Caki2 (cell line): ENCODE data around the gene MUC22. TPM values are rescaled to one million over a fixed set of nuclear protein-coding genes. Genes with fewer than 3 reads are reported as not detected.
A peak's percentile ranks its signal among the peaks of the same experiment; 100 is the strongest.
"Not testable (repeated sequence)": the region's sequence is repeated elsewhere in the genome, so short reads cannot be mapped to it uniquely, and the experiment has no call there.

Source experiments
- DNase-seq: peaks from one replicate; pipeline ENCODE4 v3.0.0-alpha.2; 2015; ENCODE audit warnings: low read depth
- in situ Hi-C: cut with HindIII; loops from 2 replicates; pipeline ENCODE4 v1.10.0; 2016; ENCODE audit warnings: low sequenced_read_pairs, low pct_unique_long_range_greater_than_20kb, mixed read lengths
- total RNA-seq: library from RNA; depleted of rRNA; stranded (reverse); fragments of >200 nt; shearing (Covaris generic); gene quantifications from 2 replicates; pipeline ENCODE4 v1.2.3, GENCODE V29; 2014; ENCODE audit warnings: low replicate concordance; rRNA removed

The MUC22 gene
- total RNA-seq, 1 experiment from 2014 or later, result not detected

- no peak for DNase-seq
- in situ Hi-C loops, result no loop called here
Observed at GRCh38 chr6:31060145-31060544, 49.9 kb downstream of the MUC22 start.

- in situ Hi-C loops, result no loop called here
- no peak for DNase-seq
Observed at GRCh38 chr6:31063906-31064435, 53.7 kb downstream of the MUC22 start.

GRCh38 chr6:31065556-31065955 is 55.3 kb downstream of the MUC22 start:
- no peak for DNase-seq
- in situ Hi-C loops, result no loop called here

GRCh38 chr6:31067028-31067427 is 56.8 kb downstream of the MUC22 start:
- in situ Hi-C loops, result not testable (repeated sequence)

GRCh38 chr6:31067891-31068668 is 57.8 kb downstream of the MUC22 start:
- in situ Hi-C loops, result not testable (repeated sequence)

More at GRCh38 chr6:31067028-31067427, 56.8 kb downstream of the MUC22 start:
- not testable (repeated sequence) for DNase-seq

GRCh38 chr6:31068669-31069340 is 58.5 kb downstream of the MUC22 start:
- DNase-seq, result peak; percentile 82
- in situ Hi-C loops, result no loop called here

More at GRCh38 chr6:31067891-31068668, 57.8 kb downstream of the MUC22 start:
- DNase-seq, result not testable (repeated sequence)

- in situ Hi-C loops, result no loop called here
- DNase-seq, result peak; percentile 61
Observed at GRCh38 chr6:31070711-31071197, 60.5 kb downstream of the MUC22 start.

- in situ Hi-C loops, result no loop called here
- no peak for DNase-seq
Observed at GRCh38 chr6:31074401-31074800, 64.1 kb downstream of the MUC22 start.

- in situ Hi-C loops, result no loop called here
- DNase-seq, result no peak
Observed at GRCh38 chr6:31075528-31075927, 65.3 kb downstream of the MUC22 start.

GRCh38 chr6:31076611-31077010 is 66.3 kb downstream of the MUC22 start:
- in situ Hi-C loops, result no loop called here
- no peak for DNase-seq

GRCh38 chr6:31079656-31080261 is 69.5 kb downstream of the MUC22 start:
- DNase-seq, result peak; percentile 65
- in situ Hi-C loops, result no loop called here

GRCh38 chr6:31081872-31082271 is 71.6 kb downstream of the MUC22 start:
- in situ Hi-C loops, result no loop called here
- no peak for DNase-seq

- in situ Hi-C loops, result no loop called here
- no peak for DNase-seq
Observed at GRCh38 chr6:31083742-31084354, 73.6 kb downstream of the MUC22 start.

Other genes with a start within 250 kb of the MUC22 start
- 182 and 197 TPM in 2 replicates for gene DDR1, start 126.0 kb upstream of the MUC22 start, total RNA-seq
- gene GTF2H4, start 102.3 kb upstream of the MUC22 start, total RNA-seq, result 49.7 and 58.5 TPM in 2 replicates
- 29.5 and 43.7 TPM in 2 replicates for gene VARS2, start 96.2 kb upstream of the MUC22 start, total RNA-seq
- gene SFTA2, start 78.3 kb upstream of the MUC22 start, total RNA-seq, result not detected in 2 replicates
- gene MUCL3, start 69.5 kb upstream of the MUC22 start, total RNA-seq, result 0.24 TPM in 1 of 2 replicates, not detected in the other
- not detected in 2 replicates for gene MUC21, start 26.8 kb upstream of the MUC22 start, total RNA-seq
- gene C6orf15, start 102.1 kb downstream of the MUC22 start, total RNA-seq, result not detected in 2 replicates
- 0.20 and 1.8 TPM in 2 replicates for gene PSORS1C1, start 104.3 kb downstream of the MUC22 start, total RNA-seq
- not detected in 2 replicates for gene CDSN, start 110.0 kb downstream of the MUC22 start, total RNA-seq
- not detected in 2 replicates for gene PSORS1C2, start 128.6 kb downstream of the MUC22 start, total RNA-seq
- gene CCHCR1, start 147.3 kb downstream of the MUC22 start, total RNA-seq, result 130 and 142 TPM in 2 replicates
- gene TCF19, start 148.1 kb downstream of the MUC22 start, total RNA-seq, result 34.9 and 37.6 TPM in 2 replicates
- 0.09 and 26.0 TPM in 2 replicates for gene POU5F1, start 160.2 kb downstream of the MUC22 start, total RNA-seq